Omental fat pad (tissue), 4 donors: ENCODE results near the gene TANC1. TPM values are rescaled to one million over a fixed set of nuclear protein-coding genes. Genes with fewer than 3 reads are reported as not detected.
A peak's percentile ranks its signal among the peaks of the same experiment; 100 is the strongest.
"Not testable (repeated sequence)": the region's sequence is repeated elsewhere in the genome, so short reads cannot be mapped to it uniquely, and the experiment has no call there.

Experiments
- ATAC-seq: fragments of 150-250 bp; one replicate; pipeline ENCODE4 v1.9.1; 2016; ENCODE audit warnings: mild to moderate bottlenecking, moderate library complexity; ENCODE audit not compliant: low FRiP score
- DNase-seq: peaks from one replicate; pipeline ENCODE4 v3.0.0-alpha.2; 2019; ENCODE audit warnings: low spot score
- total RNA-seq, 4 donors: library from RNA; depleted of rRNA; stranded (reverse); fragments of >200 nt; gene quantifications; one replicate each; pipeline ENCODE4 v1.1.0, GENCODE V29; 2016
- TF ChIP-seq, protein P1 (sequence below), 3 donors: fragments of 450-650 bp; IDR thresholded peaks; one replicate each; pipeline ENCODE4 v1.5.1; 2016 to 2017; ENCODE audit warnings: antibody characterized with exemption in 3 of 3, mild to moderate bottlenecking in 3 of 3, moderate library complexity in 2 of 3

The TANC1 gene
- total RNA-seq, 4 donors from 2014 or later = 26.4 to 72.5 (median 34.9) TPM

DNA sequence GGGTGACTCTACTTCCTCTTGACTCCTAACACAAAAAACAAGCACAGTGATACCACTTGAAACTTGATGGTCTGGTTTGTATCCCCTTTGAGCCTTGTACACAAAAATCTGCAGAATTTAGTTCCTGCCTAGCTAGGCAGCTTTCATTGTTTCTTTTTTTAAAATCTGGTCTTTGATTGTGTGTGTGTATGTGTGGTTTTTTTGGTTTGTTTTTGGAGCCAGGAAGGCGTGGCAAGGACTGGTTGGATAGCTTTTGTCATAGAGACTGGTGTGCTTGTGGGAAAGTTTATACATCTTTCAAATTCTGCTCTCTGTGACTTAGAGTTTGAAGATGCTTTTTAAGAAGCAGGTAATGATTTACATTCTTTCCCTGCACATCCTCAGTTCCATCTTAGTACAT is 127.4 kb downstream of the TANC1 start:
- DNase-seq (no peak), ATAC-seq (no peak)
- TF ChIP-seq, protein P1, sequence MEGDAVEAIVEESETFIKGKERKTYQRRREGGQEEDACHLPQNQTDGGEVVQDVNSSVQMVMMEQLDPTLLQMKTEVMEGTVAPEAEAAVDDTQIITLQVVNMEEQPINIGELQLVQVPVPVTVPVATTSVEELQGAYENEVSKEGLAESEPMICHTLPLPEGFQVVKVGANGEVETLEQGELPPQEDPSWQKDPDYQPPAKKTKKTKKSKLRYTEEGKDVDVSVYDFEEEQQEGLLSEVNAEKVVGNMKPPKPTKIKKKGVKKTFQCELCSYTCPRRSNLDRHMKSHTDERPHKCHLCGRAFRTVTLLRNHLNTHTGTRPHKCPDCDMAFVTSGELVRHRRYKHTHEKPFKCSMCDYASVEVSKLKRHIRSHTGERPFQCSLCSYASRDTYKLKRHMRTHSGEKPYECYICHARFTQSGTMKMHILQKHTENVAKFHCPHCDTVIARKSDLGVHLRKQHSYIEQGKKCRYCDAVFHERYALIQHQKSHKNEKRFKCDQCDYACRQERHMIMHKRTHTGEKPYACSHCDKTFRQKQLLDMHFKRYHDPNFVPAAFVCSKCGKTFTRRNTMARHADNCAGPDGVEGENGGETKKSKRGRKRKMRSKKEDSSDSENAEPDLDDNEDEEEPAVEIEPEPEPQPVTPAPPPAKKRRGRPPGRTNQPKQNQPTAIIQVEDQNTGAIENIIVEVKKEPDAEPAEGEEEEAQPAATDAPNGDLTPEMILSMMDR (IDR thresholded peaks at IDR 0.05) = no peak

DNA sequence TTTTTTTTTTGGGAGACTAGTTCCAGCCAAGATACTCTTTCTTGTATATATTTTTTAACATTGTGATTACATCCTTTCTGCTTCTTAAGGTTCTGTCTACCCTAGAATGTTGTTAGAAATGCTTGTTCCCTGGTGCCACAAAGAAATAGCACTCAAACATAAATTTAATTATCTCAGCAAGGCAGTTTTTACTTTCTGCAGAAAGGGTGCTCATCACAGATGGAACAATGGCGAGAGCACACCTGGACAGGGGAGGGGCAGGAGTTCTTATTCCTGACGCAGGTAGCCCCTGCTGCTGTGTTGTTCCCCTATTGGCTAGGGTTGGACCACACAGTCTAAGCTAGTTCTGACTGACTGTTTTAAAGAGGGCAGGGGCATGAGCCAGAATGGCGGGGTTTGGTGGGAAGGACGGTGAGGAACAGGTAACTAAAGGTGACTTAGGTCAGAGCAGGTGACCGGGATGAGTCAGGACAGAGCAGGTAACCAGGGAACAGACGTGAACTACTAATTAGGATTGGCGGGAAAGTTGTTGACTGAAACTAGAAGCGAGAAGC is 127.9 kb downstream of the TANC1 start:
- not testable (repeated sequence) for DNase-seq, ATAC-seq

DNA sequence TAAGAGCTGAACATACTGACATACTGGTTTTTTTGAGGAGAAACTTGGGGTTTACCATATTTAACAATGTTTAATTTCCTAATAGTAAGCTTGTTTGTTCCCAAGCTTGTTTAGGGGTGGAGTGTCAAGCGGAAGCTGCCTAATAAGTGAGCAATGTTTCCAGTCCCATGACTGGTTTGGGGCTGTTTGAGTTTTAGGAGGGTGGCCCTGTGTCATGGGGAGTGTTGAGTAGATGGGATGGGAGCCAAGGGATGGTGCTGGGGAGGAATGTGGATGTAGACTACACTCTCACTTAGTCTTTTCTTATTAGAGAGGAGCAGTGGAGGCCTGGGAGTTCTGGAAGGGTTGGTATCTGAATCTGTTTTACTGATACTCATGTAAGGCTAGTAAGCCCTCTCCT is 128.5 kb downstream of the TANC1 start:
- TF ChIP-seq, protein P1 (IDR thresholded peaks at IDR 0.05) = no peak
- DNase-seq = no peak
- ATAC-seq = no peak

DNA sequence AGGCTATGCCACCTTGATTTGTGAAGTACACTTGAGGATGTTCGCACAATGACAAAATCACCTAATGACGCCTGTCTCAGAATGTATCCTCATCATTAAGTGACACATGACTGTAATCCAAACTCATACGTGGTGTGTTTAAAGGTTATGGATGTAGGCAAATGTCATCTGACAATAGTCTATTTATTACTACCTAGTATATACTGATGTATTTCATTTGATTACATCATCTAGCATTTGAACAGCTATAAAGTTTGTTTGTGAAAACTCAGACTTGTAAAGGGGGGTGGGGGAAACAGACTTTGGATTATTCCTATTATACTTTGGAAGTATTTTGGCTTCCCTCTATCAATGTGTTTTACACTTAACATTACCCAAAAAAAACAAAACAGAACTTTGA is 129.9 kb downstream of the TANC1 start:
- TF ChIP-seq, protein P1 (IDR thresholded peaks at IDR 0.05) = no peak
- no peak for DNase-seq
- peak; percentile 38 for ATAC-seq

DNA sequence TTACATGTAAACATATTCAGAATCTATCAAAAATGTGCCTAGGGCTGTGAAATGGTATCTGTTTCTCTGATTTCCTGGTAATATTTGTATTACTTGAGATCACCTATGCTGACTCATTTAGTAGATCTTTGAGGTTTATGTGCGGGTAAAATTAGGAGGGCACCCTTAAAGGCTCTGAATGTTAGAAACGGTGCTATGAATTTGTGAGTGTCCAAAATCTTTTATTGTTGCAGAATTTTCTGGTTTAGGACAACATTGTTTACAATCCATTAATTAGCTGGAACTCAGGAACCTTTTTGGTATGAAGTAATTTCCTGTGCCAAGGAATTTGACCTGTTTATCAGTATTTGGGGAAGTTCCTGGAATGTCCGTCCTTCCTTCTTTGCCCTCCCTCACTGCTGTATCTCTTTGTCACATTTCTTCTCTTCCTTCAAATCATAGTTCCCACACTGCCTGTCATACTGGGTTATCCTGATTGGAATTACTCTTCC is 130.5 kb downstream of the TANC1 start:
- TF ChIP-seq, protein P1 (IDR thresholded peaks at IDR 0.05) = no peak
- peak; percentile 66 for ATAC-seq

DNA sequence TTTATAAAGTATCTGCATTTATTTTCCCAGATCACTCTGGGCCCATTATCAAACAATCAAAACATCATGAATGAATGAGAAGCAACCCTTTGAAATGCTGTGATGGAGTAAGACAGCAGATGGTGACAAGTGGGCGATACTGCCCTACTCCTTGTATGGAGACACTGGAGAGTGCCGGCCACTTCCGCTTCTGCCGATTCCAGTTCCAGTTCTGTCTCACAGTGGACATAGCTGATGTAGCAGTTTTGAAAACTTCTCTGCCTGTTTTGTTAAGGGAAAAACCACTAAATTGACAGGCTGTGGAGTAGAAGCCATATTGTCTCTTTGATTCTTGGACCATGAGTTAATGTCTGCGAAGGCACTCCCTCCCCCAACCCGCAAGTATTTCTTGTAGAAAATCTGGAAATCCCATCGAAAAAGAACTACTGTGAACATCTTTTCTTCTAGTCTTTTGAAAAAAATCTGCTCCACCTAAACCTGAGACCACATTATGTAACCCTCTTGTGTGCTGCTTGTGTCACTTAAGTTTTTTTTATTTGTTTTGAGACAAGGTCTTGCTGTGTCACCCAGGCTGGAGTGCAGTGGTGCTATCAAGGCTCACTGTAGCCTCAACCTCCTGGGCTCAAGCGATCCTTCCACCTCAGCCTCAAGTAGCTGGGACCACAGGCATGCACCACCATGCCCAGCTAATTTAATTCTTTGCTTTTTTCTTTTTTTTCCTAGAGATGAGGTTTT is 133.5 kb downstream of the TANC1 start:
- DNase-seq (no peak), ATAC-seq (no peak)

More for the DNA sequence above, 130.5 kb downstream of the TANC1 start:
- DNase-seq = no peak

DNA sequence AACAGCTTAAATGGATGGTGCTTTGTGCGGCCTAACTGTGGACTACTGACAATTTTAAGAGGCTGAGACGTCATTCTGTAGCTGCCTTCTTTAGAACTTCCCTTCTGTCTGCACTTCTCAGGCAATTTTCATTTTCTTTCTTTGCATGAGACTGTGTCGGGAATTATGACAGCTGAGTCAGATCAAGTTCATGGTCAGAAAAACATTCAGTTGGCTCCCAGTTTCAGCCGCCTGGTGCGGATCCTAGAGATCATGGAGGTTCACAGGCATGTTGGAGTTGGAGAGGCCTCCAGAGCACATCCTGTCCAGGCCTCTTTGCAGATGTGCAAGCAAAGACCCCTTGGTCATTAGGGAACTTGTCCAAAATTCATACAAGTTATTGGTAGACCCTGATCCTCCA is 135.0 kb downstream of the TANC1 start:
- TF ChIP-seq, protein P1 (IDR thresholded peaks at IDR 0.05) = no peak
- DNase-seq (no peak), ATAC-seq (no peak)

More for the DNA sequence above, 133.5 kb downstream of the TANC1 start:
- TF ChIP-seq, protein P1 (IDR thresholded peaks at IDR 0.05) = no peak
